Measurements from ENCODE around the gene SLFNL1.

The SLFNL1 gene

GRCh38 chr1:41021526-41022308 is at the start of gene SLFNL1:
TSS of gene SLFNL1 (minus strand) at chr1:41021725. CDS start at chr1:41020660, 1,065 bp downstream.
- no peak for DNase-seq (ENCODE audit: insufficient read length, low spot score)
- TF ChIP-seq POLR2A (IDR thresholded peaks at IDR 0.05; ENCODE audit: low read depth, low read length): no peak
- no peak for FAIRE-seq

- FAIRE-seq (no peak), DNase-seq (ENCODE audit: insufficient read length, low spot score) (no peak)
- no peak for TF ChIP-seq POLR2A (IDR thresholded peaks at IDR 0.05; ENCODE audit: low read depth, low read length)
These were observed 35.4 kb upstream of the SLFNL1 start for GRCh38 chr1:41056907-41057306.

- no peak for TF ChIP-seq POLR2A (IDR thresholded peaks at IDR 0.05; ENCODE audit: low read depth, low read length)
- no peak for DNase-seq (ENCODE audit: insufficient read length, low spot score)
These were observed 31.8 kb upstream of the SLFNL1 start for GRCh38 chr1:41053316-41053715.

GRCh38 chr1:41051022-41051421 is 29.5 kb upstream of the SLFNL1 start:
- DNase-seq (ENCODE audit: insufficient read length, low spot score) (no peak), FAIRE-seq (no peak)
- no peak for TF ChIP-seq POLR2A (IDR thresholded peaks at IDR 0.05; ENCODE audit: low read depth, low read length)

More at GRCh38 chr1:41053316-41053715, 31.8 kb upstream of the SLFNL1 start:
- no peak for FAIRE-seq

GRCh38 chr1:41048540-41048939 is 27.0 kb upstream of the SLFNL1 start:
- FAIRE-seq (no peak), DNase-seq (ENCODE audit: insufficient read length, low spot score) (no peak)
- no peak for TF ChIP-seq POLR2A (IDR thresholded peaks at IDR 0.05; ENCODE audit: low read depth, low read length)

- DNase-seq (ENCODE audit: insufficient read length, low spot score) (no peak), FAIRE-seq (no peak)
- no peak for TF ChIP-seq POLR2A (IDR thresholded peaks at IDR 0.05; ENCODE audit: low read depth, low read length)
These were observed 24.8 kb upstream of the SLFNL1 start for GRCh38 chr1:41046347-41046775.

- DNase-seq (ENCODE audit: insufficient read length, low spot score) (no peak), FAIRE-seq (no peak)
- no peak for TF ChIP-seq POLR2A (IDR thresholded peaks at IDR 0.05; ENCODE audit: low read depth, low read length)
These were observed 24.2 kb upstream of the SLFNL1 start for GRCh38 chr1:41045740-41046139.

GRCh38 chr1:41044187-41044586 is 22.7 kb upstream of the SLFNL1 start:
- DNase-seq (ENCODE audit: insufficient read length, low spot score): no peak
- FAIRE-seq: no peak
- no peak for TF ChIP-seq POLR2A (IDR thresholded peaks at IDR 0.05; ENCODE audit: low read depth, low read length)

- TF ChIP-seq POLR2A (IDR thresholded peaks at IDR 0.05; ENCODE audit: low read depth, low read length): no peak
- FAIRE-seq: no peak
- no peak for DNase-seq (ENCODE audit: insufficient read length, low spot score)
These were observed 20.2 kb upstream of the SLFNL1 start for GRCh38 chr1:41041614-41042270.

- no peak for FAIRE-seq
- no peak for TF ChIP-seq POLR2A (IDR thresholded peaks at IDR 0.05; ENCODE audit: low read depth, low read length)
- DNase-seq (ENCODE audit: insufficient read length, low spot score): no peak
These were observed 16.6 kb upstream of the SLFNL1 start for GRCh38 chr1:41038110-41038509.

GRCh38 chr1:41037116-41037903 is 15.8 kb upstream of the SLFNL1 start:
- FAIRE-seq (no peak), DNase-seq (ENCODE audit: insufficient read length, low spot score) (no peak)
- no peak for TF ChIP-seq POLR2A (IDR thresholded peaks at IDR 0.05; ENCODE audit: low read depth, low read length)

- TF ChIP-seq POLR2A (IDR thresholded peaks at IDR 0.05; ENCODE audit: low read depth, low read length): no peak
- FAIRE-seq (no peak), DNase-seq (ENCODE audit: insufficient read length, low spot score) (no peak)
These were observed 11.7 kb upstream of the SLFNL1 start for GRCh38 chr1:41033272-41033671.

- DNase-seq (ENCODE audit: insufficient read length, low spot score) (no peak), FAIRE-seq (no peak)
- no peak for TF ChIP-seq POLR2A (IDR thresholded peaks at IDR 0.05; ENCODE audit: low read depth, low read length)
These were observed 10.6 kb upstream of the SLFNL1 start for GRCh38 chr1:41032147-41032546.

Data from H54 (cell line).